Mucosa of descending colon (tissue), 3 donors: ENCODE measurements around the gene CACNA2D3. TPM values are rescaled to one million over a fixed set of nuclear protein-coding genes. Genes with fewer than 3 reads are reported as not detected.

Source experiments
- ATAC-seq: fragments of 200-7000 bp; cut with Tn5 transposase; one replicate; pipeline ENCODE4 v1.9.1; 2020; ENCODE audit warnings: mild to moderate bottlenecking, moderate library complexity
- DNase-seq, 3 donors: peaks; one replicate each; pipeline ENCODE4 v3.0.0-alpha.2; 2020
- H3K36me3 ChIP-seq: fragments of 200-600 bp; one replicate; pipeline ENCODE4 v1.8.0; 2021; ENCODE audit warnings: low read depth, mild to moderate bottlenecking
- H3K4me1 ChIP-seq: fragments of 200-600 bp; one replicate; pipeline ENCODE4 v1.8.0; 2021; ENCODE audit warnings: low read depth, mild to moderate bottlenecking
- H3K4me3 ChIP-seq: fragments of 200-600 bp; one replicate; pipeline ENCODE4 v1.8.0; 2021; ENCODE audit warnings: mild to moderate bottlenecking
- H3K9me3 ChIP-seq: fragments of 200-600 bp; one replicate; pipeline ENCODE4 v1.8.0; 2021; ENCODE audit warnings: mild to moderate bottlenecking
- CTCF ChIP-seq: fragments of 200-600 bp; IDR thresholded peaks from one replicate; pipeline ENCODE4 v1.8.0; 2022; ENCODE audit warnings: antibody characterized with exemption, mild to moderate bottlenecking
- intact Hi-C, 2 donors: fragments of 100-400 bp; cut with DNase I in 1 of 2; cut with micrococcal nuclease in 1 of 2; formaldehyde crosslinking; loops; one replicate each; pipeline versions ENCODE4 v1.11.0 to v1.11.1; 2022; cut with DNase I, micrococcal nuclease
- total RNA-seq, 3 donors: library from RNA; stranded (reverse); fragmentation: NEBNext Ultra II Directional in 2 of 3; extraction: Animal tissue kit (Norgen Biotek cat#: 25700) in 2 of 3; gene quantifications; one replicate each; pipeline versions ENCODE4 v1.2.1 to v1.2.4, GENCODE V29; 2021 to 2023
- donor health status: DM: no; HTN: no; CAD: no; lungs with moderate emphysema.
- donor health status: DM: no; HTN: no; CAD: no.
- donor health status: DM: no; HTN: yes; CAD: no.

The CACNA2D3 gene
- total RNA-seq, 3 donors from 2014 or later: 0.34 to 3.5 (median 0.55) TPM

DNA sequence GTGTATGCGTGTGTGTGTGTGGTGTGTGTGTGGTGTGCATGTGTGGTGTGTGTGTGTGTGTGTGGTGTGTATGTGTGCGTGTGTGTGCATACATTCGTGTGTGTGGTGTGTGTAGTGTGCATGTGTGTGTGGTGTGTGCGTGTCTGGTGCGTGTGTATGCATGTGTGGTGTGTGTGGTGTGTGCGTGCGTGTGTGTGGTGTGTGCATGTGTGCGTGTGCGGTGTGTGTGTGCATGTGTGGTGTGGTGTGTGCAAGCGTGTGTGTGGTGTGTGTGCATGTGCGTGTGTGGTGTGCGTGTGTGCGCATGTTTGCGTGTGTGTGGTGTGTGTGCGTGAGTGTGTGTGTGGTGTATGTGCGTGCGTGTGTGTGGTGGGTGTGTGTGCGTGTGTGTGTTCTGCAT is 595.2 kb downstream of the CACNA2D3 start:
- intact Hi-C loops: no loop called here
- Histone ChIP-seq H3K9me3 (no peaks in the 10 kb centered on the region), H3K4me3 (no peak overlapping the region), H3K36me3 (no peaks in the 10 kb centered on the region), H3K4me1 (no peaks in the 10 kb centered on the region)
- no peak for DNase-seq
- ATAC-seq: no peak
- no peak for TF ChIP-seq CTCF

- ATAC-seq (no peak), DNase-seq (no peak)
- Histone ChIP-seq H3K36me3 (no peaks in the 10 kb centered on the region), H3K4me3 (no peak overlapping the region), H3K9me3 (no peaks in the 10 kb centered on the region), H3K4me1 (no peaks in the 10 kb centered on the region)
- no peak for TF ChIP-seq CTCF
- intact Hi-C loops: no loop called here
These were observed 597.6 kb downstream of the CACNA2D3 start for GRCh38 chr3:54719914-54720313.

DNA sequence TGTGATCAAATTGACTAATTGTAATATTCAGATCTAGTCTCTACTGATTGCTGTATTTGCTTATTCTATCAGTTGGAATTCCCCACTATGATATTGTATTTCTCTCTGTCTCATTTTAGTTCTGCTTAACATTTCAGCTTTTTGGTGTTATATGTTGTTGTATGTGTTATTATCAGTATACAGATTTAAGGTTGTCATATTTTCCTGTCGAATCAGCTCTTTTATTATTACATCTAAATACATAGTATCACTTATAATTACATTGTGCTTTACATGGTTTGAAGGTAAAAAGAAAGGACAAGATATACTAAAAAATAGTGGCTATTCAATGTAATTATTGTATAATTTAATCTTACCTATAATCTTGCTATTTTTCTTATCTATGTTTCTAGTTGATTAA is 598.3 kb downstream of the CACNA2D3 start:
- DNase-seq (no peak), ATAC-seq (no peak)
- Histone ChIP-seq H3K4me1 (no peaks in the 10 kb centered on the region), H3K4me3 (no peak overlapping the region), H3K9me3 (no peaks in the 10 kb centered on the region), H3K36me3 (no peaks in the 10 kb centered on the region)
- intact Hi-C loops: no loop called here
- TF ChIP-seq CTCF: no peak

- DNase-seq (no peak), ATAC-seq (no peak)
- intact Hi-C loops: no loop called here
- TF ChIP-seq CTCF: no peak
- H3K36me3 ChIP-seq: no peaks in the 10 kb centered on the region
- no peaks in the 10 kb centered on the region for H3K9me3 ChIP-seq
- no peak overlapping the region for H3K4me3 ChIP-seq
- no peaks in the 10 kb centered on the region for H3K4me1 ChIP-seq
These were observed 609.5 kb downstream of the CACNA2D3 start for GRCh38 chr3:54731732-54732445.

DNA sequence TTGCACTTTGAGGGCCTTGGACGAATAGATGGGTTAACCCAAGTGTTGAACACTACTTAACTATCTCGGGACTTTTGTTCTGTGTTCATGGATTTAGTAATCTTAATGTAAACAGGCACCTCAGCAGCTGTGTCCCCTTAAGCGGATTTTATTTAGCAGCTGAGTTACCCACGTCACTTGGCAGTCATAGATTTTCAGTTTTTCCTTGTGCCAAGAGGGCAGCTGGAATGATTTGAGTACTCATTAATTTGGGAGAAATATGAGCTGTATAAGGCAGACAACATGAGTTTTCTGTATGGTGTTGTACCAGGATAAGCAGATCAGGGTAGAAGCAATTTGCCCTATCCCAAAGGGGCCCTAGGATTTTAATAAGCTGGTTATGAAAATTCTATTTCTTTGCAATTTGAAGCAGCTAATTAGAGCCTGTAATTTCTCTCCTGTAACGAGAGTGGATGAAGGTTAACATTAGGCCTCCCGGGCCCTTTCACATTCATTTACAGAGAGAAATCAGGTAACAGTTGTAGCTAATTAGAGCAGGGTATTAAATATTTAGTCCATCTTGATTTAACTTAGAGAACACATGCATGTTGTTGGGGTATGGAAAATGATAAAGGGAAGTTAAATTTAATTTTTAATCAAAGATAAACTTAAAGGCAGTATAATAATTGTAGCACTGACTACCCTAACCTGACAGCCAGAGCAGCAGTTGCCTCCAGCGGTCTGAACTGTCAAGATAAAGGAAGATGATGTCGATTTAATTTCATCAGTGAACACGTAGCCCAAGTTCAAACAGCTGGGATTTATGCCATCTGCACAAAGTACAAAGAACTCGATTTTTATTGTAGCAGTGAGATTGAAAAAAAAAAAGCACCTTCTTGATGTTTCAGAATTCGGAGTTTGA is 611.0 kb downstream of the CACNA2D3 start:
- no peaks in the 10 kb centered on the region for H3K4me1 ChIP-seq
- ATAC-seq: no peak
- intact Hi-C loops: no loop called here
- H3K9me3 ChIP-seq: no peaks in the 10 kb centered on the region
- DNase-seq: no peak
- H3K4me3 ChIP-seq: no peak overlapping the region
- no peaks in the 10 kb centered on the region for H3K36me3 ChIP-seq
- TF ChIP-seq CTCF: no peak
